HUES64 (cell line): ENCODE data around the gene USH2A.

Experiments used
- H3K27ac ChIP-seq: 2 replicates; pipeline ENCODE4 v1.7.0; 2013; ENCODE audit warnings: low read depth, low read length, inconsistent platforms
- H3K27me3 ChIP-seq: 2 replicates; pipeline ENCODE4 v1.6.1; 2013; ENCODE audit warnings: mild to moderate bottlenecking, low read length; ENCODE audit not compliant: insufficient read depth
- H3K36me3 ChIP-seq: 2 replicates; pipeline ENCODE4 v1.6.1; 2013; ENCODE audit warnings: mild to moderate bottlenecking, low read length; ENCODE audit not compliant: insufficient read depth
- H3K4me1 ChIP-seq: 2 replicates; pipeline ENCODE4 v1.6.1; 2013; ENCODE audit warnings: mild to moderate bottlenecking, low read length, moderate library complexity; ENCODE audit not compliant: insufficient read depth
- H3K4me3 ChIP-seq: 2 replicates; pipeline ENCODE4 v1.5.1; 2013; ENCODE audit warnings: mild to moderate bottlenecking, low read length, moderate library complexity
- H3K9ac ChIP-seq: 2 replicates; pipeline ENCODE4 v1.6.1; 2013; ENCODE audit warnings: mild to moderate bottlenecking, low read depth, low read length
- H3K9me3 ChIP-seq: 2 replicates; pipeline ENCODE4 v1.6.1; 2013; ENCODE audit warnings: low read depth, low read length; ENCODE audit not compliant: insufficient read depth
- WGBS: fragments of 150-250, 120-280 bp; methylation state at CpG from one replicate; pipeline ENCODE4 v1.1.7; 2013; ENCODE audit warnings: missing lambda C conversion rate; 5-methylcytosine and 5-hydroxymethylcytosine counted together

The USH2A gene

DNA sequence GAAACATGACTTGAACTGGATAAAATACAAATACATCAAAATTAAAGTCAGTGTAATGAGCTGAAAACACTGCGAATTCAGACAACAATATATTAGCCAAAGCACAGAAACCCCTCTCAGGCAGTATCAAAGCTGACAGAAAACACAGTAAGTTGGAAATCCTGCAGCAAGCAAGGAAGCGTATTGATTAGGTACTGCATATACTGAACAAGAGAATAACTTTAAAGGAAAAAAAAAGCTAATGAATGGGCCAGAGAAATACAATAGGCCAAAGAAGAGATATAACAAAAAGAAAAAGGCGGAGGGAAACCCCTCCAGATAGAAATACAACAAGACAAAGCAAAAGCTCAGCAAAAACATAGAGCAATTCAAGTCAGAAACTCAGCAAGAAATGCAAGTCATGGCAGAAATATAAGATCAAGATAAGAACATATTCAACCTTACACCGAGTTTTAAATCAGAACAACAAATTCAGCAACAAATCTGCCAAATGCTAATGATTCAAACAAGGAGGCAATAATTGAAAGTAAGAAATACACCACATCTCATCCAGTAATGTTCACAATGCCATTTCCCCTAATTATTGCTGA, 299.0 kb downstream of the USH2A start:
- 87% methylated on average over 4 of the region's 4 CpGs for WGBS

DNA sequence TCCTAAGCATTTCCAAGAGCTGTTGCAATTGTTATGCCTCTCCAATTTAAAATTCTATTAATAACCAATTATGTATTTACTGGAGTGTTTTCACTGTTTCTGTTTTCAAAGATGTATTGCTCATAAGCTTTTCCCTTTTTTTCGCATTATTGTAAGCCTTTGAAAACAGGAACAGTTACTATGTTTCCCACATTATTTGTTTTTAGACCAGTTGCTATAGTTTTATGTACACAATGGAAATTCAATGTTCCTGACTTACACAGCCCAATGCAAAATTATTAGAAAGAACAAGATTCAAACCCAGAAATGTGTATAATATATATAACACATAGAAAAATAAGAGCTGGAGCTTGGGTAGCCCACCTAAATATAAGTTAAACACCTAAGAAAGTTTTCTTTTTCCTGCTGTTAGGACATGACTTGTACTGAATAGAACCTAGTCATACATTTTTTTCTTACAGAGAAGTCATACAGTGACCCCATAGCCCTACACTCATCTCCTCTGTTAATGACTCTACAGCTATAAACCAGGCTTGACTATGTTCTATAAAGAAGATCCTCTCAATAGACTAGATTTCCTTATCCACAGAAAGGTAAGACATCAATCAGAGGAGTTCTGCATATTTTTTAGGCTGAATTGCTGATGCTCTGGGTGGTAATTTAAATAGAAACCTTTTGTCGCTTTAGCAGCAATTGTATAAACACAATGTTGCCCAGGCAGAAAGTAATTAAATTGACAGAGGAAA, 299.6 kb downstream of the USH2A start:
- WGBS = 83% methylated on average over 1 of the region's 2 CpGs
- no peak overlapping the region for H3K27ac ChIP-seq
- H3K36me3 ChIP-seq = no peaks in the 10 kb centered on the region
- peaks cover 11% of the 10 kb centered on the region for H3K9me3 ChIP-seq
- H3K9ac ChIP-seq = no peak overlapping the region
- H3K4me1 ChIP-seq = no peaks in the 10 kb centered on the region
- no peaks in the 10 kb centered on the region for H3K27me3 ChIP-seq
- no peak overlapping the region for H3K4me3 ChIP-seq

More for the DNA sequence above, 299.0 kb downstream of the USH2A start:
- no peaks in the 10 kb centered on the region for H3K27me3 ChIP-seq
- no peak overlapping the region for H3K4me3 ChIP-seq
- no peaks in the 10 kb centered on the region for H3K4me1 ChIP-seq
- H3K9ac ChIP-seq = no peak overlapping the region
- no peak overlapping the region for H3K27ac ChIP-seq
- peaks cover 11% of the 10 kb centered on the region for H3K9me3 ChIP-seq
- H3K36me3 ChIP-seq = no peaks in the 10 kb centered on the region

DNA sequence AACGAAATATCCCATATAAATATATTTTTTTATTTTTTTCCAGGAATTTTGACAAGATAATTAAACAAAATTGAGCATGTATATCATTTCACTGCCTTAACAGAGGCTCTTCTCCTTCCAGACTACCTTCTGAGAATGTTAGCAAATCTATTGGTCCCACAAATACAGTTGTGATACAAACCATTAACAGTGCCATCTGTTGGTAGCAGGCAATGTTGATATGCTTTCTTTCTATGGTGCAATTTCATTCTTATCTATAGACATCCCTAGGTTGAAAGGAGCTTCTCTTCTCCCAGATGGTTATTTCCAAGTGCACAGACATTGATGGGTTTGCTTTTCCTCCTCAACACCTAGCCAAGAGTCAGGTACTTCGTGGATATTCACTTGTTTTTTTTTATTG, 303.6 kb downstream of the USH2A start:
- no peak overlapping the region for H3K4me3 ChIP-seq

DNA sequence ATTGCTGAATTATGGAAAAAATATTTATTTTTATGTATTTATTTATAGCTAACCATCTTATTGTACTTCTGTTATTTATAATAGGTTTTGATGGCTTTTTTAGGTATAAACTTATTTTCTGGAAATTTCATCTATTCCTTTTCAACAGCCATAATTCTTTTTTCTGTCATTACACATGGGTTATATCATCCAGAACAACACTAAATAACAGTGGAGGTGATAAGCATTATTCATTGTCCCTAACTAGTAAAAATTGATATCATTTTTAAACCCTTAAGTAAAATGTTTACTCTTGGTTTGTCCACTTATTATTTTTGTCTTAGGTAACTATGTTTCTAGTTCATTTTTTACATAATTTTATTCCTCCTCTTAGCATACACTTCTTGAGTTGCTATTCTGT, 309.1 kb downstream of the USH2A start:
- no peak overlapping the region for H3K27ac ChIP-seq
- no peak overlapping the region for H3K9ac ChIP-seq
- H3K4me3 ChIP-seq = no peak overlapping the region
- H3K36me3 ChIP-seq = no peaks in the 10 kb centered on the region
- H3K4me1 ChIP-seq = peaks cover 11% of the 10 kb centered on the region
- H3K9me3 ChIP-seq = no peaks in the 10 kb centered on the region
- no peaks in the 10 kb centered on the region for H3K27me3 ChIP-seq

More for the DNA sequence above, 303.6 kb downstream of the USH2A start:
- H3K9me3 ChIP-seq = peaks cover 8% of the 10 kb centered on the region
- WGBS = no CpG with 5 or more reads among the region's 2 CpGs
- peaks cover 11% of the 10 kb centered on the region for H3K4me1 ChIP-seq
- H3K36me3 ChIP-seq = no peaks in the 10 kb centered on the region
- no peak overlapping the region for H3K27ac ChIP-seq
- H3K27me3 ChIP-seq = no peaks in the 10 kb centered on the region
- no peak overlapping the region for H3K9ac ChIP-seq

DNA sequence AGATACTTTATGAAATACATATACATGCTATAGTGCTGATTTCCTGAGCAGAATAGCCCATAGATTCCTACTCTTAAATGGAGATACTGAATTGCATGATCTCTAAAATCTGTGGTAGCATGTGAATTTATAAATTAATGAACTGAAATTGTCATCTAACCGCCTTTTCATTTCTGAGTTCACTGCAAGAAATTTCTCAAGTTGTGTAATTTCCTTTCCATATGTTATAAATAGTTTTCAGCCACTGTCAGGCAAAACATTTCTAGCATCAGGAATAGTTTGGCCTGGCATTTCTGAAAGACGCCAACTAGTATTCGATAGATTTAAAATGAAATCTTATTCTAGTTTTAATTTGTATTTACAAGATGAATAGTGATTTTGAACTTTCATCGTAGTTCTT, 310.1 kb downstream of the USH2A start:
- 97% methylated on average over 4 of the region's 4 CpGs for WGBS
- Histone ChIP-seq H3K27ac (no peak overlapping the region), H3K4me3 (no peak overlapping the region), H3K36me3 (no peaks in the 10 kb centered on the region), H3K9me3 (no peaks in the 10 kb centered on the region), H3K27me3 (no peaks in the 10 kb centered on the region), H3K4me1 (peaks cover 11% of the 10 kb centered on the region), H3K9ac (no peak overlapping the region)

DNA sequence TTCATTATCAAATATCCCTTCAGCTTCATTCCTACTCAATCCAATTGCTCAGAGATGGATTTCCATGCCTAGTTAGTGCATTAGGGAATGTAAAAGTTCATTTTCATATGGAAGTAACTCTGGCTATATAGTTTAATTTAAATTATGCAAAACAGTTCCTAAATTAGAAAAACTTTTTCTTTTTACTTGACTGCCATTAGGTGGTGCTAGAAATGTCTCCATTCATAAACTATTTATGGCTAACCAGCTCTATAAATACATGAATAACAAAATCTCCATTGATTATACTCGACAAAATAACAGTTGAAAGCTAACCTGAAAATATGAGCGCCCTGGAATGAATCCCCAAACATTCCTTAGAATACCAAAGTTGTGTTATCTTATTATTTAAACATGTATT, 311.4 kb downstream of the USH2A start:
- H3K9me3 ChIP-seq = no peaks in the 10 kb centered on the region
- no peaks in the 10 kb centered on the region for H3K27me3 ChIP-seq
- H3K9ac ChIP-seq = no peak overlapping the region
- no peaks in the 10 kb centered on the region for H3K36me3 ChIP-seq
- H3K27ac ChIP-seq = no peak overlapping the region
- peaks cover 5% of the 10 kb centered on the region; the same call in 1 of the 2 replicates for H3K4me1 ChIP-seq
- no peak overlapping the region for H3K4me3 ChIP-seq
- WGBS = 93% methylated on average over 2 of the region's 2 CpGs

DNA sequence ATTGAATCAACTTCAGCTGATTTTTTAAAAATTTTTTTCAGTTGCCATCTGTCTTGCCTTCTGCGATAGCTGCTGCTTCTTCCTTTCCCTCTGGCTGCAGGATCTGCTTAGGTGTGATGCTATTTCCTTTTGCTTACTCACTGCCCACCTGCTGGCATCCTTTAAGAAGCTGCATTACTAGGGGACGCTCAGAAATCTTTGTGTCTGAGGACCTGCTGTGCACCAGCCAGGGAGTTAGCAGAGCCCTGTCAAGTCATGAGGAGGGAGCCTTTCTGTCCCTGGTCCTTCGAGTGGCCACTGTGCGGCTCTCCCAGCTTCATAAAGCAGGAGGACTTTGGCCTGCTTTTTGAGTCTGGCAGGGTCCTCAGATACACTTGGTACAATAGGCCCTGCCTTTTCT, 327.8 kb downstream of the USH2A start:
- WGBS = 35% methylated on average over 4 of the region's 4 CpGs
- H3K27me3 ChIP-seq = no peaks in the 10 kb centered on the region
- H3K4me1 ChIP-seq = peaks cover 20% of the 10 kb centered on the region
- no peak overlapping the region for H3K4me3 ChIP-seq
- no peaks in the 10 kb centered on the region for H3K36me3 ChIP-seq
- no peaks in the 10 kb centered on the region for H3K9me3 ChIP-seq
- H3K27ac ChIP-seq = peak overlapping the region; percentile 33; the same call in 1 of the 2 replicates
- no peak overlapping the region for H3K9ac ChIP-seq

DNA sequence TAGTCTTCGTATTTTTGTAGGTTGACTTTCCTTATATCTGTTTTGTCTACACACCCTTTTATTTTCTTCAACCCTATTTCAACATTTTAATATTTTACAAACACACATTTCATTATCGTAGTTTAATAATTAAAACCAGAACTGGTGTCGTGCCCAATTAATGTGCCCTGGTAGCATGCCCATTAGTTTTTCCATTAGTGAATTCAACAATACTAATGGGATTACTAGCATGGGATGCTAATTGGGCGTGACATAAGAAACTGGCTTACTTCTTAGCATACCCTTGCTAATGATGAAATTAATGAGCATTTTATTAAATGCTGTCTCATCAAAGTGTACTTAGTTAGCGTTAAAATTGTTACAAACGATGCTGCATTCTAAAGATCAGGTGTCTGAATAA, 332.7 kb downstream of the USH2A start:
- Histone ChIP-seq H3K4me1 (peaks cover 13% of the 10 kb centered on the region), H3K9ac (no peak overlapping the region), H3K4me3 (no peak overlapping the region), H3K27me3 (no peaks in the 10 kb centered on the region), H3K9me3 (no peaks in the 10 kb centered on the region), H3K36me3 (no peaks in the 10 kb centered on the region), H3K27ac (no peak overlapping the region)
- 96% methylated on average over 6 of the region's 6 CpGs for WGBS

DNA sequence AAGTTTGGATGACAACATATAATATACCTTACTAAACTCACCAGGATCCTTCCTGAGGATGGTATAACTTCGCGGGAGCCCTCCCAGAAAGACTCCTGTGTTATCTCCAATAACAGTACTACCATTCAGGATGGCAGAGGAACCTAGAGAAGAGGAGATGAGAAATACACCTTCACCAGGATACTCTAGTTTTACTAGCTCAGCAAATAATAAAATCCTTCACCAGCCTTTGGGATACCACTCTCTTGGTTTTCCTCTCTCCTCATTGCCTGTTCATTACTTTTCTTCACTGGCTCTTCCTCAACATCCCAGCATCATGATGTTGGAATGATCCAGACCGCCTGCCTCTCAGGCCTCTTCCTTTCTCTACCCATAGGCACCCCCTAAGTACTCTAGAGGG, 336.6 kb downstream of the USH2A start:
- Histone ChIP-seq H3K4me3 (no peak overlapping the region), H3K27ac (no peak overlapping the region), H3K36me3 (no peaks in the 10 kb centered on the region), H3K4me1 (peaks cover 5% of the 10 kb centered on the region; the same call in 1 of the 2 replicates), H3K27me3 (no peaks in the 10 kb centered on the region), H3K9me3 (no peaks in the 10 kb centered on the region), H3K9ac (no peak overlapping the region)
- WGBS = 96% methylated on average over 3 of the region's 3 CpGs

DNA sequence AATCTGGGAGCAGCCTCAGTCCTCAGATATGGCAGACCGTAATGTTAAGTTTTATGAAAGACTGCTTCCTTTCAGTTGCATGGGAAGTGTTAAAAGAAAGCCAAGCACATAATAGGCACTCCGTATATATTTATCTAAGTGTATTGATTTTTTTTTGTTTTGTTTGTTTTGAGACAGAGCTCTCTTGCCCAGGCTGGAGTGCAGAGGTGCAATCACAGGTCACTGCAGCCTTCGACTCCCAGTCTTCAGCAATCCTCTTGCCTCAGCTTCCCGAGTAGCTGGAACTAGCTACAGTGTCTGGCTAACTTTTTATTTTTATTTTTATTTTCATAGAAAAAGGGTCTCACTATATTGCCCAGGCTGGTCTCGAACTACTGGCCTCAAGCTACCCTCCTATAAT, 341.8 kb downstream of the USH2A start:
- Histone ChIP-seq H3K9me3 (no peaks in the 10 kb centered on the region), H3K27ac (no peak overlapping the region), H3K36me3 (no peaks in the 10 kb centered on the region), H3K9ac (no peak overlapping the region), H3K4me1 (peaks cover 13% of the 10 kb centered on the region; the same call in 1 of the 2 replicates), H3K4me3 (no peak overlapping the region), H3K27me3 (no peaks in the 10 kb centered on the region)
- 93% methylated on average over 5 of the region's 5 CpGs for WGBS

DNA sequence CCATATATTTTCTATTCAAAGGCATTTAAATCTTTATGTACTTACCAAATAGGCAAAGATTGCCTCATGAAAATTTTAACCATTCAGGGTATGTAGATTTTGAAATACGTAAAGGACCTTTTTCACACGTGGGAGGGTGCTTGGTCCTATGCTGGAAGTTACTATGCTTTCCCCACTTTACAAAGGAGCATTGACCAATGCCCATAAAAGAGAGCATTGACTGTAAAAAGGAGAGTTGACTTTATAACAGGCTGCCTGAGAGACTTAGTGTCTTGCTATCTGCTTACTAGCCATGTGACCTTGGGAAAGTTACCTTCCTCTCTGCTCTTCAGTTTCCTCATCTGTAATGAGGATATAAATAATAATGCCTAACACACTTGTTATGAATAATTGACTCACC, 346.5 kb downstream of the USH2A start:
- Histone ChIP-seq H3K4me1 (peaks cover 24% of the 10 kb centered on the region; the same call in 1 of the 2 replicates), H3K27me3 (no peaks in the 10 kb centered on the region), H3K9me3 (no peaks in the 10 kb centered on the region), H3K9ac (no peak overlapping the region), H3K27ac (no peak overlapping the region), H3K4me3 (no peak overlapping the region), H3K36me3 (no peaks in the 10 kb centered on the region)
- WGBS = 60% methylated on average over 2 of the region's 2 CpGs
